Raji (cell line): Measurements from ENCODE around the gene KIF5A.

Experiments
- POLR2A ChIP-seq: IDR thresholded peaks from 2 replicates; pipeline ENCODE4 v1.6.1; 2011; ENCODE audit warnings: low read depth, low read length, control low read depth; ENCODE audit not compliant: insufficient read depth

KIF5A gene

DNA sequence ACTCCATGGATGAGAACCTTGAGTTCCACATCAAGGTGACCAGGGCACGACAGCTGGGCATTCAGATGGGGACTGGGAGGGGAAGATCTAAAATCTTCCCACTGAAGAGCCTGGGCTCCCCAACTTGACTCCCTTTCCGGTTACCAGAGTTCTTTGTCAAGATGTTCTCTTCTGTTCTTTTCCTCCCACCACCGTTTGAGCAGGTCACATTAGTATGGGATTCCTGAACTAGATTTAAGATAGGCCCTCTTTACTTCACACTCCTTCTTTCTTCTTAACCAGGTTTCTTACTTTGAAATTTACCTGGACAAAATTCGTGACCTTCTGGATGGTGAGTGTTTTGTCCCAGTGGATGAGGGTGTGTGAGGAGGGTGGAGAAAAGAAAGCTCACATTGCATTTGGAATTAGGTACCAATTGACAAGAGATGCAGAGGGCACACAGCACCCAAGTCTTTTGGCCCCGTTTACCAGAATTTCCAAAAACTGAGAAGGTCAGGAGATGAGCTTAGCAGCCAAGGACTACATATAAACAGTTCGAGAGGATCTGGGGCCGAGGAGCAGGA, 14.4 kb downstream of the KIF5A start:
- TF ChIP-seq POLR2A, result no peak

DNA sequence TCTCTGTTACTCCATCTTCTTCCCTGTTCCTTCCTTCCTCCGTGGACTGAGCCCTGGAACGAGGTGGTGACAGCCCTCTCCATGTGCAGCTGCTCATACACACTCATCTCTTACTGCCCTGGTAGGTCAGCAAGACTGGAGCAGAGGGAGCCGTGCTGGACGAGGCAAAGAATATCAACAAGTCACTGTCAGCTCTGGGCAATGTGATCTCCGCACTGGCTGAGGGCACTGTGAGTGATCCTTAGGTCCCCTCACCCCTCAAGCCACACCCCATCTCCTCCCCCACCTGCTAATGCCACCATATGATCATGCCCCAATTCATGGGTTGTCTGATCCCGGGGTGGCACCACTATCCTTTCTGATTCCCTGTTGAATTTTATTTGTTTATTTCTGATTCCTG, 19.0 kb downstream of the KIF5A start:
- TF ChIP-seq POLR2A, result no peak

DNA sequence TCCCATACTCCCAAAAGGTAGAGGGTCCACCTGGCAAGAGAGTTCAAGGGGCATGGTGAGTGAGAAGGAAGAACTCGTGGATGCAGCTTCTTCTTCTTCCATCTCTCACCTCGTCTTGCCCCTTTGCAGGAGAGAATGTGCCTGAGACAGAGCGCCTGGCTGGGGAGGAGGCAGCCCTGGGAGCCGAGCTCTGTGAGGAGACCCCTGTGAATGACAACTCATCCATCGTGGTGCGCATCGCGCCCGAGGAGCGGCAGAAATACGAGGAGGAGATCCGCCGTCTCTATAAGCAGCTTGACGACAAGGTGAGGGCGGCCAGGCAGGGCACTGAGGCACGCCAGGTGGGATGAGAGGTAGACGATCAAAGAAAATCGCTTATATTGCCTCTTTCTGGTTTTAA, 20.0 kb downstream of the KIF5A start:
- no peak for TF ChIP-seq POLR2A

DNA sequence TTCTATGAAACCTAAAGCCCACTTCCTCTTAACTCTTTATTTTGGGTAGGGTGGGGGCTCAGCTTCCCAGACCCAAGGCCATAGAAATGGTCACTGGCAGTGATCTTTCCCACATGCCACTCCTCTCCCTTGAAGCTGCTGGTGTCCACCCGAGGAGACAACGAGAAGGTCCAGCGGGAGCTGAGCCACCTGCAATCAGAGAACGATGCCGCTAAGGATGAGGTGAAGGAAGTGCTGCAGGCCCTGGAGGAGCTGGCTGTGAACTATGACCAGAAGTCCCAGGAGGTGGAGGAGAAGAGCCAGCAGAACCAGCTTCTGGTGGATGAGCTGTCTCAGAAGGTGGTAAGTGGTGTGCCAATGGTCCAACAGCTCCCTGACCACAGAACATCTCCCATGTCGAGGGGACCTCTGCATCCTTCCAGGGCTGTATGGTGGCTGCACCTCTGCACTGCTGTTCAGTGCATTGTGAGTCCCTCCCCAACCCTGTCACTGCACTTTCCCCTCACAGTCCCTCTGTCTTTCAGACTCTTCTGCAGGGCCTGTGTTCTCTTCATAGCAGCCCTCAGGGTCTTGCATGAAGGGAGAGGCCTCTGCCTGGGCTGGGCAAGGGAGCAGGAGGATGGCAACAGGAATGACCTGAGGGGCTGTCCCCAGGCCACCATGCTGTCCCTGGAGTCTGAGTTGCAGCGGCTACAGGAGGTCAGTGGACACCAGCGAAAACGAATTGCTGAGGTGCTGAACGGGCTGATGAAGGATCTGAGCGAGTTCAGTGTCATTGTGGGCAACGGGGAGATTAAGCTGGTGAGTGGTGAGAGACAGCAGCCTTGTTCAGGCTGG, 22.3 kb downstream of the KIF5A start:
- no peak for TF ChIP-seq POLR2A

DNA sequence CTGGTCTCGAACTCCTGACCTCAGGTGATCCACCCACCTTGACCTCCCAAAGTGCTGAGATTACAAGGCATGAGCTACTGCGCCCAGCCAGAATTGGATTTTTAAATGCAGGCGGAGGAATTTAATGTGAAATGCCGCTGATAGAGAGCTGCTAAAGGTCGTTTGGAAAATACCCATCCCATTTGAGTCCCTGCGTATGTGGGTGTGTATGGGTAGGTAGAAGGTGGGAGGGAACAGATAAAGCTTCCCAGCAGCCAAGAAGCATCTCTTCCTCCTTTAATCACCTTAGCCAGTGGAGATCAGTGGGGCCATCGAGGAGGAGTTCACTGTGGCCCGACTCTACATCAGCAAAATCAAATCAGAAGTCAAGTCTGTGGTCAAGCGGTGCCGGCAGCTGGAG, 25.0 kb downstream of the KIF5A start:
- TF ChIP-seq POLR2A, result no peak

DNA sequence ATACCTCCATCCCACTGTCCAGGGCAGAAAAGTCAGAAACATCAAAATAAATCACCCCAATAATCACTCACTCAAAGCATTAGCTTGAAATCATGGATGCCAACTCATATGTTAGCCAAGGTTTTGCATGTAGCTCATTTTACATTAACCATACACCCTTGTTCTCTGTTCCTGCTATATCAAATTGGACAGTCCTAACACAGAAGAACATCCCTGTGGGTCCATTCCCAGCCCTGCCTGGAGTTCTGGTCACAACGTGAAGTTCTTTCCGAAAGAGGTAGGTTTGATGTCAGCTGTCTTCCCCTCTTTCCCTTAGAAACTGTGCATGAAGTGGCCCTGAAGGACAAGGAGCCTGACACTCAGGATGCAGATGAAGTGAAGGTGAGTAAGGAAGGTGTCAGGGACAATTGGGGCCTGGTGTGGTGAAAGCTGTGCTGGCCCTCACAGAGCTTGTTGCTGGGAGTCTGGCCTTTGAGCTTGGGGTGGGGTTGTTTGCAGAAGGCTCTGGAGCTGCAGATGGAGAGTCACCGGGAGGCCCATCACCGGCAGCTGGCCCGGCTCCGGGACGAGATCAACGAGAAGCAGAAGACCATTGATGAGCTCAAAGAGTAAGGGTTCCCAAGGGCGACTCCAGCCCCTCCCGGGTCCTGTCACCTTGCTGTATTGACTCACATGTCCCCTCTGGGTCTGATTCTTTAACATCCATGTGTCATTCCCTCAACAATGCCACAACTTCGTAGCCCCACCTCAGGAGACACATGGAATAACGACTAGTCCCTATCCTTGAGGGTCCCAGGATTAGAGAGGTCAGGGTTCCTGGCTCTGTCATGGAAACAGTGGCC, 26.1 kb downstream of the KIF5A start:
- no peak for TF ChIP-seq POLR2A

DNA sequence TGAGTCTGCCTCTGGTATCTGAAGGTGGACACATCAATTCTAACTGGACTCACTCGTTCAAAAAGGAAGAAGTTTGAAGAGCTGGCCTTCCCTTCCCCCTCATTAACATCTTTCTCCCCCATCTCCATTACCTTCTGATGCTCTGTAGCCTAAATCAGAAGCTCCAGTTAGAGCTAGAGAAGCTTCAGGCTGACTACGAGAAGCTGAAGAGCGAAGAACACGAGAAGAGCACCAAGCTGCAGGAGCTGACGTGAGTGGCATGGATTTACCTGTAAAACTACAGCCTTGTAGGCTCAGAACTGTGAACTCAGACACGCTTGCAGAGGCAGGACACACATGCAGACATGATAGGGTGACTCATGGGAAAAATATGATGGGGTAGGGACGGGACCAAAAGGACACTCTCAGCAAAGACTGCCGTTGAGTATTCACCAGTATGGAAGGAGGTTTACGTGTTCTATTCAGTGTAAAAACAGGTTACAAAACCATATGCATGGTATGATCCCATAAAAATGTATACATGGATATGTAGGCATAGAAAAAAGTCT, 26.8 kb downstream of the KIF5A start:
- no peak for TF ChIP-seq POLR2A

DNA sequence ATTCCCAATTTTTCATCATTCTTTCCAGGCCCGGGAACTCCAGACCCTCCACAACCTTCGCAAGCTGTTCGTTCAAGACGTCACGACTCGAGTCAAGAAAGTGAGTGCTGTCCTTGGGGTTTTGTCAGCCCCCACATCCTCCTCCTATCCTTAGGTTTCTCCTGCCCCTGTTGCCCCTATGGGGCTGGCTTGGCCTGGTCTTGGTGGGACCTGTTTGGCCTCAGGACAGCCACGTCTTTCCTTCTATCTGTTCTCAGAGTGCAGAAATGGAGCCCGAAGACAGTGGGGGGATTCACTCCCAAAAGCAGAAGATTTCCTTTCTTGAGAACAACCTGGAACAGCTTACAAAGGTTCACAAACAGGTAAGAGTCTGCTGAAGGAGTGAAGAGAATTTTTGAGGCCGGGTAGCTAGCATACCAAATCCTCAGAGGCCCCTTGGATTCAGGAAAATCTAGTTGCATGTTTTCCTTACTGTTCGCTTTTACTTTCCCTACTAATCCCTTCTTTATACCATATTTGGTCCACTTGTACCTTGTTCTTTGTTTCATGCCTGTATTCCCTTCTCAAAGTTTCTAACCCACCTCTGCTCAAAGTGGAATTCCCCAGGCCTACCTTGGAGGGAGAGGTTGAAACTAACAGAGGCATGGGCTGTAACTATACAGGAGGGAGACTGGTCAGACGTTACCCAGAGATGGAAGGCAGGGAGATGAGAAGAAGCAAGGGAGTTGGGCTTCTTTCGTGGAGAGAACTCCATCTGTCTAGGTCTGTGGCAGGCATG, 28.3 kb downstream of the KIF5A start:
- no peak for TF ChIP-seq POLR2A

DNA sequence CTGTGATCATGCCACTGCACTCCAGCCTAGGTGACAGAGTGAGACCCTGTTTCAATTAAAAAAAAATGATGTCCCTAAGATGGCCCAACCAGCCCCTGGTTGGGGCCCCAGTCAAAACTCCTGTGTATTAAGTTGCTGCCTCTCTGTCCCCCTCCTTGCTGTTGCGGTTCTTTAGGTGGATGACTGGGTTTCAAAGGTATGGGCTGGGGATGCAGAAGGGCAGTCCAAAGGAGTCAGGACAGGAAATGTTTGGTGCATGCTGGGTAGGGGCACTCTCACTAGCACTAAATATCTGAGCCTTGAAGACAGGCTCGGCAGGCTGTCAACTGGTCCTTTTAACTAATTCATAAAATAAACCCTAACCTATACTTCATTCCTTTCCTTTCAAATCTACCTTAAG, 29.2 kb downstream of the KIF5A start:
- no peak for TF ChIP-seq POLR2A

DNA sequence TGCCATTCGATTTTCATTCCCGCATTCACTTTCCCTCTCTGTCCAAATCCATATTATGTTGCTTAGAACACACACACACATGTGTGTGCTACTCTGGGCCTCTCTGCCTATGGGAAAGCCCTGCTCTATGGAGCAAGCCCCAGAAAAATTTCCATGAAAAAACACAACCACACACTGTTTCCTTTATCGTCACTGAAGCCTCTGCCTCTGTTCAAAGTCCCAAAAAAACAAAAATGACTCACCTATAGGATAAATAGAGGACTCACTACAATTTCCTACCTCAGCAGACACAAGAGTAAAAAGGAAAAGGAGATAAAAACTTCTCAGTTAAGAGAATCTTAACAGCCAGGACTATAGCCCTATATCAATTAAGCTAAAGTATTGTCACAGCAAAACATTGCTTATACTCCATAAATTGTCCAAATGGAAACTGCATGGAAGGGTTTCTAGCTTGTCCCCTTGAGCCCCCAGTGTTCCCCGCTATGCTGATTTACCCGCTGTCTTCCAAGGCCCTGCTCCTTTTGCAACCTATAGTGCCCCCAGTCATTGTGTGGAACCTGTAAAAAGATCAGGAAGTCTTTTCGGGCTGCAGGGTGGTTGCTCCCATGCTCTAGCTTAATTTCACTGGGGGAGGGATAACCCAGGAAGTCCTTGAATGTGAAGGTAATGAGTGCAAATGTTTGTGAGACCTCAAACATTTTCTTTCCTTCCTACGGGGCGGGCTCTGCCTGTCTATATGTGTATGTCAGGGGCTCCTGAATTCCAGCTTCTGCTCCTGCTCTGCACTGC, 30.0 kb downstream of the KIF5A start:
- TF ChIP-seq POLR2A, result no peak

DNA sequence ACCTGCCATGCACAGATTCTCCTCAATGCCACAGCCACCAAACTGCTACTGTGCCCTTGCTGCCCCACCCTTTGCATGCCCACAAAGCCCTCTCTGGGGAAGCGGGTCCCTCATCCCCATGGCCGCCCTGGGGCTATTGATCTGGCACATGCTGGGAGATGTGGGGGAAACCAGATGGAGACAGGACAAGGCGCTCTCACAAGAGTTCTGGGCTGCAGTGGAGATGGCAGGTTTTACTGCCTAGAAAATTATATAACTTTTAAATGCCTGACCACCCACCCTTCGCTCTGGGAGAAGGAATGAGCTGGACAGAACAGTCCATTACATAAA, 30.6 kb downstream of the KIF5A start:
- TF ChIP-seq POLR2A, result no peak

DNA sequence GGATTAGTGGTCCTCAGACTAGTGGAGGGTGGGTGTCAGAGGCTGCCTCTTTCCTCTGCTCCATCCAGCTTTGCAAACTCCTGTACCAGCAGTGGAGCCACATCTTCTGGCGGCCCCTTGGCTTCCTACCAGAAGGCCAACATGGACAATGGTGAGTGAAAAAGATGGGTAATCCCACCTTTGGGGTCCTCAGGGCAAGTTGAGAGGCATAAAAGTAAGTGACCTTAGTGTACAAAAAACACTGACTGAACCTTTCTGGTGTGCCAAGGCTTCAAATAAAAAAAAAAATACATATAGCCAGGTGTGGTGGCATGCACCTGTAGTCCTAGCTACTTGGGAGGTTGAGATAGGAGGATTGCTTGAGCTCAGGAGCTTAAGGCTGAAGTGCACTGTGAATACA, 32.0 kb downstream of the KIF5A start:
- TF ChIP-seq POLR2A, result no peak

DNA sequence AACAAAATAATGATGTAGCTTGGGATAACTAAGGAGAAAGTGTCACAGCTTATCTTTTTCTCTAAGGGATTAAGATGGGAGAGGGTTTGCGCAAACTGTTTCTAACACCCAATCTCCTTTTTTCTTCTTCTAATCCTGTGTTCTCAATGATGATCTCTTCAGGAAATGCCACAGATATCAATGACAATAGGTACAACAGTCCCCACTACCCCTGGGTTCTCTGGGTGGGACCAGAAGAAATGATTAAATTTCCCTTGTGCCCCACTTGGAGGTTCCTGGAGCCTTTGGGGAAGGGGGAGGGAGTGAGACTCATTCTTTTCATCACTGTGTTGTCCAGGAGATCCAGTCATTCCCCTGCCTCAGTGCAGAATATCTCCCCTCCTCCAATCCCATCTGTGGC, 32.6 kb downstream of the KIF5A start:
- no peak for TF ChIP-seq POLR2A
